Right lobe of liver (tissue), 6 donors: Measurements from ENCODE around the gene MPPED1. TPM values are rescaled to one million over a fixed set of nuclear protein-coding genes. Genes with fewer than 3 reads are reported as not detected.

ENCODE experiments used
- ATAC-seq, 4 donors: fragments of 200-7000 bp; cut with Tn5 transposase; one replicate each; pipeline ENCODE4 v1.9.1; 2020; ENCODE audit warnings: mild to moderate bottlenecking in 4 of 4, moderate library complexity in 4 of 4
- DNase-seq, 3 donors: peaks; one replicate each; pipeline ENCODE4 v3.0.0-alpha.2; 2020
- H3K27ac ChIP-seq, 3 donors: fragments of 200-600 bp; one replicate each; pipeline ENCODE4 v1.8.0; 2022
- H3K27me3 ChIP-seq, 2 donors: fragments of 200-600 bp; one replicate each; pipeline ENCODE4 v1.8.0; 2022
- H3K36me3 ChIP-seq, 4 donors: fragments of 200-600 bp; sonication (generic) in 1 of 4; one replicate each; pipeline versions ENCODE4 v1.5.1 to v1.8.0; 2017 to 2022; ENCODE audit warnings: control low read depth in 1 of 4
- H3K4me1 ChIP-seq, 4 donors: fragments of 200-600 bp; sonication (generic) in 1 of 4; one replicate each; pipeline versions ENCODE4 v1.5.1 to v1.8.0; 2017 to 2022; ENCODE audit warnings: control low read depth in 1 of 4
- H3K4me3 ChIP-seq, 3 donors: fragments of 200-600 bp; one replicate each; pipeline ENCODE4 v1.8.0; 2022
- H3K9me3 ChIP-seq, 4 donors: fragments of 200-600 bp; sonication (generic) in 1 of 4; one replicate each; pipeline versions ENCODE4 v1.5.1 to v1.8.0; 2017 to 2022; ENCODE audit warnings: control low read depth in 1 of 4
- POLR2A ChIP-seq: fragments of 450-650 bp; IDR thresholded peaks from one replicate; pipeline ENCODE4 v1.6.1; 2017; ENCODE audit warnings: antibody characterized with exemption, mild to moderate bottlenecking
- WGBS: methylation state at CpG from one replicate; pipeline ENCODE4 v1.1.6; 2018; ENCODE audit warnings: low coverage, low lambda C conversion rate; ENCODE audit not compliant: insufficient coverage; ENCODE audit errors: missing lambda C conversion rate; 5-methylcytosine and 5-hydroxymethylcytosine counted together
- intact Hi-C, 2 donors: fragments of 100-400 bp; cut with DNase I; formaldehyde crosslinking; loops; one replicate each; pipeline versions ENCODE4 v1.11.2 to v1.14.1; 2022
- total RNA-seq, 6 experiments: library from RNA; depleted of rRNA in 2 of 6; stranded (reverse); fragments of >200 nt in 2 of 6; fragmentation: NEBNext Ultra II Directional in 3 of 6; extraction: Animal tissue kit (Norgen Biotek cat#: 25700) in 3 of 6; gene quantifications; one replicate each; pipeline versions ENCODE4 v1.1.0 to v1.2.4, GENCODE V29; 2016 to 2023
- TF ChIP-seq, protein P1 (sequence below), 4 donors: fragments of 200-600 bp in 3 of 4; fragments of 450-650 bp in 1 of 4; IDR thresholded peaks; one replicate each; pipeline versions ENCODE4 v1.5.1 to v1.8.0; 2016 to 2022; ENCODE audit warnings: antibody characterized with exemption in 4 of 4, mild to moderate bottlenecking in 2 of 4
- donor health status: DM: no; HTN: yes; CAD: no.
- donor health status: DM: no; HTN: no; CAD: no.
- donor health status: DM: no; HTN: no; CAD: no.
- donor health status: DM: no; HTN: yes; CAD: no.
- donor health status: DM: no; HTN: yes; CAD: no.

The MPPED1 gene
- total RNA-seq, 6 experiments from 2014 or later, result 2.4 to 13.8 (median 11.3) TPM

DNA sequence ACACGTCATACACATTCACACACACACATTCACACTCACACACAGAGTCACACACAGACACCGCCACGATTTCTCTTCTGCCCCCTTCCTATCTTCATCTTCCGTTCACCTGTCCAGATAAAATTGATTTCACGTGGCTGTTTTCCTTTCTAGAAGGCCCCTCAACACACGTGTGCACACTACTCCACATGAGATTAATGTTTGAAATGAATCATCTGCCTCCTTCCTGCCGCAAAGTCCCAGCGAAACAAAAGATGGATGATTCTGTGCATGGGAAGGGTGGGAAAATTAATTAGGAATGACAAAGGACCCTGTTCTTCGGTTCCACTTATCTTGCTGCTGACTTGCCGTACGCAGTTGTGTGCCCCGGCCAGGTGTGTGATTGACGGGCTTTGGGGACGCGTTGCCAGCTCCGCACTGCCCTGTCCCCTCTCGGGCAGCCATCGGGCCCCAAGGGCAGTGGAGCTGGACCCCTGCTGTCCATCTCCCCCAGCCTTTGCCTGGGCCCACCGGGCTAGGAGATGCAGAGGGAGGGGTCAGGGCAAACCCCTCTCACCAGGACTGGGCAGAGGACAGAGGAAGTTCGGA is 73.8 kb downstream of the MPPED1 start:
- Histone ChIP-seq H3K36me3 (no peaks in the 10 kb centered on the region), H3K4me3 (no peak overlapping the region), H3K9me3 (no peaks in the 10 kb centered on the region), H3K4me1 (no peaks in the 10 kb centered on the region), H3K27ac (no peak overlapping the region), H3K27me3 (no peaks in the 10 kb centered on the region)
- 65% methylated on average over 9 of the region's 20 CpGs for WGBS
- no peak for DNase-seq
- no peak for ATAC-seq
- intact Hi-C loops, result no loop called here
- TF ChIP-seq POLR2A, result no peak
- TF ChIP-seq, protein P1, sequence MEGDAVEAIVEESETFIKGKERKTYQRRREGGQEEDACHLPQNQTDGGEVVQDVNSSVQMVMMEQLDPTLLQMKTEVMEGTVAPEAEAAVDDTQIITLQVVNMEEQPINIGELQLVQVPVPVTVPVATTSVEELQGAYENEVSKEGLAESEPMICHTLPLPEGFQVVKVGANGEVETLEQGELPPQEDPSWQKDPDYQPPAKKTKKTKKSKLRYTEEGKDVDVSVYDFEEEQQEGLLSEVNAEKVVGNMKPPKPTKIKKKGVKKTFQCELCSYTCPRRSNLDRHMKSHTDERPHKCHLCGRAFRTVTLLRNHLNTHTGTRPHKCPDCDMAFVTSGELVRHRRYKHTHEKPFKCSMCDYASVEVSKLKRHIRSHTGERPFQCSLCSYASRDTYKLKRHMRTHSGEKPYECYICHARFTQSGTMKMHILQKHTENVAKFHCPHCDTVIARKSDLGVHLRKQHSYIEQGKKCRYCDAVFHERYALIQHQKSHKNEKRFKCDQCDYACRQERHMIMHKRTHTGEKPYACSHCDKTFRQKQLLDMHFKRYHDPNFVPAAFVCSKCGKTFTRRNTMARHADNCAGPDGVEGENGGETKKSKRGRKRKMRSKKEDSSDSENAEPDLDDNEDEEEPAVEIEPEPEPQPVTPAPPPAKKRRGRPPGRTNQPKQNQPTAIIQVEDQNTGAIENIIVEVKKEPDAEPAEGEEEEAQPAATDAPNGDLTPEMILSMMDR (IDR thresholded peaks at IDR 0.05), result no peak

DNA sequence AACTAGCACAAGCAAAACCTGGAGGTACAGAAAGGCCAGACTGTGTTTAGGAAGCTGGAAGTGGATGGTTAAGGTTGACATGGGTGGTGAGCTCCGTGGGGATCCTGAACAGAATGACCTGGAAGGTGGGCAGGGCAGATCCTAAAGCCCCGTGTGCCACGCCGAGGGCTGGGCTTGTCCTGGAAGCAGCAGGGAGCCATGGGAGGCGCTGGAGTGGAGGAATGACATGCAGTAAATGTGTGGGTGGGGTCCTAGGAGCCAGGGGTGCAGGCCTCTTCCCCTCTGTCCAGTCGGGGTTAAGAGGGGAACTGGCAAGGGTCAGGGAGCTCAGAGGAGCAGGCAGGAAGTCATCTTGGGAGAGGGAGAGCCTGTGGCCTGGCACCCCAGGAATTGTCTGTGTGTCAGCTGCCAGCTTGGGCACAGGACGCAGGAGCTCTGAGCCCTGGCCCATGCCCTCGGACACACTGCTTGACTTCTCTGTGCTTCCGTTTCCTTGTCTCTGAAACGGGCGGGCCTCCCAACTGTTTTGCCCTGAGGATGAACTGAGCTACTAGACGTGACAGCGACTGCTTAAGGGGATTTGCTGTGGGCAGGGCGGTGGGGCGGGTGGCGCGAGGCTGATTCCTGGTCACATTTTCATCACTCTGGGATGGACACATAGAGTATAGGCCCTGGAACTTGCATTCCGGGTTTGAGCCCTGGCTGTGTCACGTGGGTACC is 75.7 kb downstream of the MPPED1 start:
- no peaks in the 10 kb centered on the region for H3K4me1 ChIP-seq
- no peak overlapping the region for H3K27ac ChIP-seq
- TF ChIP-seq, protein P1 (IDR thresholded peaks at IDR 0.05), result no peak
- TF ChIP-seq POLR2A, result no peak
- ATAC-seq, result no peak
- H3K4me3 ChIP-seq, result no peak overlapping the region
- intact Hi-C loops, result no loop called here
- no peaks in the 10 kb centered on the region for H3K9me3 ChIP-seq
- H3K36me3 ChIP-seq, result no peaks in the 10 kb centered on the region
- WGBS, result 62% methylated on average over 5 of the region's 19 CpGs
- DNase-seq, result no peak
- no peaks in the 10 kb centered on the region for H3K27me3 ChIP-seq

DNA sequence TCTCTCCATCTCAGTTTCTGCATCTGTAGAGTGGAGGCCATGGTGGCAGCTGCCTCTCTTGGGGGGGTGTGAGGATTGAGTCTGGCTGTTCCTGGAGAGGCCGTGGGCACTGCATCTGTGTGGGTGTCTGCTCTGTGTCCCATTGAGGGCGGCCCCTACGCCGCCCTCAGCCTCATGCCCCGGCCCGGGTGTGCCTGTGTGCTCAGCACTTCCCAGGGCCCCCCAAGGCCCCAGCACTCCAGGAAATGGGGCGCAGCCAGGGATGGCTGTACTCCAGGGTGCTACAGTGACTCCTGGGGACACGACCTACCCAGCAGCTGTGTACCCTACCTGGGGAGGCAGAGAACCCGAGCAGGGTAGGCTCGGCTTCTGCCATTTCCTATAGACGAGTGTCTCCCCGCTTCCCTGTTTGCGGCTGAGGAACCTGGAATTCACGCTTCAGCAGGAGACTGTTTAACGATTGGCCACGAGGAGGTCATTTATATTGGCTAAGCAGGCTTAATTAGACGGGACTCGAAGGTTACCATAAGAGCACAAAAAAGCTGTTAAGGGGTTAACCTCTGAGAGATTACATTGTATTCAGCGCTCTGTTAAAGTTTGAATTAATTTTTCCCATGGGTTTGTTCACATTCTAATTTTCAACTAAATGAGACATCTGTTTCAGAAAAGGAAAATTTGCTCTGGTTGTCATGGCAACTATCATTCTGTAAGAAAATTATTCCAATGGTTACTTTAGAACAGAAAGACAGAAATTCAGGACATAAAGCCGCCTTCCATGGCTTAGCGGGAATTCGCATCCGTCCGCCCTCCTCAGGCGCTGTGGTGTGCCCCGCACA is 76.4 kb downstream of the MPPED1 start:
- no peak overlapping the region for H3K4me3 ChIP-seq
- DNase-seq (no peak), ATAC-seq (no peak)
- H3K4me1 ChIP-seq, result no peaks in the 10 kb centered on the region
- no peaks in the 10 kb centered on the region for H3K9me3 ChIP-seq
- TF ChIP-seq POLR2A, result no peak
- TF ChIP-seq, protein P1 (IDR thresholded peaks at IDR 0.05), result no peak
- intact Hi-C loops, result no loop called here
- 51% methylated on average over 15 of the region's 26 CpGs for WGBS
- H3K27me3 ChIP-seq, result no peaks in the 10 kb centered on the region
- H3K27ac ChIP-seq, result no peak overlapping the region
- no peaks in the 10 kb centered on the region for H3K36me3 ChIP-seq

DNA sequence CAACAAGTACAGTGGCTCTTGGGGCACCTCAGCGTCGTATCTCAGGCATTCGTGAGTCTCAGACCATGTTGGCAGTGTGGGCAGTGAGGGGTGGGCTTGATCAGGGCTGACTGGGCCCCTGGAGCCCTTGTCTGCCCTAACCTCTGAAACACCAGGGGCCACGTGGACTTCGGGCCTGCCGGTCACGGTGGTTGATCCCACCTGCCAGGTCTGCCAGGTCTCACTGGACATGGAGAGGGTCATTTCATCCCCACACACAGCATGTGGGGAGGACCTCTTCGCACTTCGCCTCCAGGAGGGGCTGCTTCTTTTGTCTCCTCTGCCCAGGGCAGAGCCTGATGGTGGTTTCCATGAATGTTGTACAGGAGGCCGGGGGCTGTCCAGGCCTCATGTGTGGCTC is 77.1 kb downstream of the MPPED1 start:
- no CpG with 5 or more reads among the region's 10 CpGs for WGBS
- no peak for DNase-seq

More for the DNA sequence above, 77.1 kb downstream of the MPPED1 start:
- intact Hi-C loops, result no loop called here
- ATAC-seq, result no peak
- no peak overlapping the region for H3K4me3 ChIP-seq
- H3K4me1 ChIP-seq, result no peaks in the 10 kb centered on the region
- H3K27ac ChIP-seq, result no peak overlapping the region
- no peak for TF ChIP-seq POLR2A
- TF ChIP-seq, protein P1 (IDR thresholded peaks at IDR 0.05), result no peak
- H3K36me3 ChIP-seq, result no peaks in the 10 kb centered on the region
- H3K9me3 ChIP-seq, result no peaks in the 10 kb centered on the region
- no peaks in the 10 kb centered on the region for H3K27me3 ChIP-seq
